H1 (cell line): ENCODE results near the gene CSNK2A3. TPM values are rescaled to one million over a fixed set of nuclear protein-coding genes. Genes with fewer than 3 reads are reported as not detected.

Source experiments
- CTCF ChIP-seq, 3 experiments: IDR thresholded peaks; 1 replicate in 2 of 3; 2 replicates in 1 of 3; pipeline versions ENCODE4 v1.5.1 to v1.6.1; 2011; ENCODE audit warnings: low read length in 3 of 3, mild to moderate bottlenecking in 3 of 3, inconsistent platforms in 2 of 3, low read depth in 1 of 3, moderate library complexity in 1 of 3; ENCODE audit not compliant: insufficient read depth in 1 of 3; ENCODE audit errors: control extremely low read depth in 1 of 3
- EP300 ChIP-seq, 2 experiments: IDR thresholded peaks; 1 replicate in 1 of 2; 2 replicates in 1 of 2; pipeline ENCODE4 v1.6.1; 2011 to 2012; ENCODE audit warnings: low read depth in 2 of 2, low read length in 2 of 2, mild to moderate bottlenecking in 2 of 2, borderline replicate concordance in 1 of 2, inconsistent platforms in 1 of 2, moderate library complexity in 1 of 2
- EZH2 ChIP-seq: fragments of 200-600 bp; sonication (generic); IDR thresholded peaks from 2 replicates; pipeline ENCODE4 v1.7.1; 2012; ENCODE audit warnings: low read depth, mild to moderate bottlenecking, moderate library complexity, low read length, inconsistent platforms; ENCODE audit not compliant: severe bottlenecking
- SIN3A ChIP-seq, 2 experiments: IDR thresholded peaks in 1 of 2; conservative IDR thresholded peaks in 1 of 2; 2 replicates each; pipeline ENCODE4 v1.6.1; 2011 to 2012; ENCODE audit warnings: low read length in 2 of 2, improper control_type of control experiment in 1 of 2, low read depth in 1 of 2, mild to moderate bottlenecking in 1 of 2
- TAF1 ChIP-seq: IDR thresholded peaks from 2 replicates; pipeline ENCODE4 v1.6.1; 2011; ENCODE audit warnings: mild to moderate bottlenecking, low read depth, low read length
- USF2 ChIP-seq: IDR thresholded peaks from 2 replicates; pipeline ENCODE4 v1.6.1; 2011; ENCODE audit warnings: low read length, improper control_type of control experiment
- YY1 ChIP-seq: IDR thresholded peaks from 2 replicates; pipeline ENCODE4 v1.6.1; 2011; ENCODE audit warnings: low read depth, mild to moderate bottlenecking, low read length
- polyA plus RNA-seq, 7 experiments: library from polyadenylated mRNA; depleted of rRNA in 3 of 7; stranded (reverse) in 5 of 7; unstranded in 2 of 7; fragments of >200 nt in 5 of 7; fragments of 200-250 nt in 2 of 7; gene quantifications; 1 replicate in 5 of 7; 2 replicates in 1 of 7; 4 replicates in 1 of 7; pipeline versions ENCODE4 v1.2.1 to v1.2.3, GENCODE V29; 2011 to 2013; ENCODE audit warnings: missing spikeins in 2 of 7, mixed read lengths in 2 of 7
- total RNA-seq: library from RNA; stranded (reverse); fragmentation: NEBNext Ultra II Directional; extraction: Animal tissue kit (Norgen Biotek cat#: 25700); gene quantifications from 2 replicates; pipeline ENCODE4 v1.2.1, GENCODE V29; 2021

CSNK2A3 gene
- total and polyA plus RNA-seq, 2 of the 8 experiments (the other 6 are each of a cell fraction or from before 2014, with no cell fraction given) = 0.69 to 1.0 TPM

GRCh38 chr11:11400635-11401232 lies 47.7 kb upstream of the CSNK2A3 start (continued):
- TF ChIP-seq TAF1 (no peak), SIN3A (conservative IDR thresholded peaks at IDR 0.05 in 1 of 2, IDR thresholded peaks at IDR 0.05 in 1 of 2; ENCODE audit: low read depth in 1 of 2, low read length in 2 of 2) (no peak), YY1 (peak; percentile 70; the same call in 1 of the 2 replicates), CTCF (IDR thresholded peaks at IDR 0.05; ENCODE audit: control extremely low read depth in 1 of 3, insufficient read depth in 1 of 3, low read depth in 1 of 3, low read length in 3 of 3) (peak; percentile 72 to 87 (median 76)), EP300 (IDR thresholded peaks at IDR 0.05; ENCODE audit: borderline replicate concordance in 1 of 2, low read depth in 2 of 2, low read length in 2 of 2) (no peak), USF2 (no peak), EZH2 (no peak)
